ENCODE results near the gene WDR73. TPM values are rescaled to one million over a fixed set of nuclear protein-coding genes. Genes with fewer than 3 reads are reported as not detected.

WDR73 gene
- total RNA-seq, 3 donors from 2014 or later (not counting 1 experiment from before 2014, with no cell fraction given): 19.2 to 26.7 (median 19.7) TPM

- H3K4me3 Mint-ChIP-seq: no peak overlapping the region
- peaks cover 24 to 35% of the 10 kb centered on the region in 2 donors for H3K4me1 Mint-ChIP-seq
- no peak for ATAC-seq
- no peaks in the 10 kb centered on the region for H3K9me3 Mint-ChIP-seq
- TF ChIP-seq, protein P1, sequence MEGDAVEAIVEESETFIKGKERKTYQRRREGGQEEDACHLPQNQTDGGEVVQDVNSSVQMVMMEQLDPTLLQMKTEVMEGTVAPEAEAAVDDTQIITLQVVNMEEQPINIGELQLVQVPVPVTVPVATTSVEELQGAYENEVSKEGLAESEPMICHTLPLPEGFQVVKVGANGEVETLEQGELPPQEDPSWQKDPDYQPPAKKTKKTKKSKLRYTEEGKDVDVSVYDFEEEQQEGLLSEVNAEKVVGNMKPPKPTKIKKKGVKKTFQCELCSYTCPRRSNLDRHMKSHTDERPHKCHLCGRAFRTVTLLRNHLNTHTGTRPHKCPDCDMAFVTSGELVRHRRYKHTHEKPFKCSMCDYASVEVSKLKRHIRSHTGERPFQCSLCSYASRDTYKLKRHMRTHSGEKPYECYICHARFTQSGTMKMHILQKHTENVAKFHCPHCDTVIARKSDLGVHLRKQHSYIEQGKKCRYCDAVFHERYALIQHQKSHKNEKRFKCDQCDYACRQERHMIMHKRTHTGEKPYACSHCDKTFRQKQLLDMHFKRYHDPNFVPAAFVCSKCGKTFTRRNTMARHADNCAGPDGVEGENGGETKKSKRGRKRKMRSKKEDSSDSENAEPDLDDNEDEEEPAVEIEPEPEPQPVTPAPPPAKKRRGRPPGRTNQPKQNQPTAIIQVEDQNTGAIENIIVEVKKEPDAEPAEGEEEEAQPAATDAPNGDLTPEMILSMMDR (IDR thresholded peaks at IDR 0.05): no peak
- no peak overlapping the region for H3K4me3 ChIP-seq (ENCODE audit: low read length)
- peaks cover 0 to 3% of the 10 kb centered on the region in 2 donors for H3K27me3 Mint-ChIP-seq (ENCODE audit: low read depth in 2 of 2)
- no peaks in the 10 kb centered on the region for H3K9me3 ChIP-seq (ENCODE audit: control insufficient read depth, insufficient read depth, low read length)
- WGBS (ENCODE audit: insufficient coverage): 90% methylated on average over 2 of the region's 2 CpGs
- no peaks in the 10 kb centered on the region for H3K36me3 Mint-ChIP-seq
- H3K27ac Mint-ChIP-seq: no peak overlapping the region
- peaks cover 27% of the 10 kb centered on the region for H3K4me1 ChIP-seq (ENCODE audit: control insufficient read depth, insufficient read depth, low read length)
- no peak for DNase-seq
- H3K36me3 ChIP-seq (ENCODE audit: control insufficient read depth, insufficient read depth, low read length): no peaks in the 10 kb centered on the region
- no peak overlapping the region for H3K27ac ChIP-seq (ENCODE audit: low read length)
- intact Hi-C loops (cut with micrococcal nuclease): loop anchor here (5.0 kb wide), 1 partner anchor 152 kb away; the partner anchor contains the start of gene ZNF592
- no peaks in the 10 kb centered on the region for H3K27me3 ChIP-seq (ENCODE audit: control insufficient read depth, insufficient read depth, low read length)
These were observed 58.4 kb downstream of the WDR73 start for GRCh38 chr15:84595660-84596059.

- H3K27me3 Mint-ChIP-seq (ENCODE audit: low read depth in 2 of 2): peaks cover 0 to 3% of the 10 kb centered on the region in 2 donors
- no peaks in the 10 kb centered on the region for H3K27me3 ChIP-seq (ENCODE audit: control insufficient read depth, insufficient read depth, low read length)
- H3K9me3 ChIP-seq (ENCODE audit: control insufficient read depth, insufficient read depth, low read length): no peaks in the 10 kb centered on the region
- H3K4me1 ChIP-seq (ENCODE audit: control insufficient read depth, insufficient read depth, low read length): peaks cover 21% of the 10 kb centered on the region
- DNase-seq (no peak), ATAC-seq (no peak)
- no peaks in the 10 kb centered on the region for H3K9me3 Mint-ChIP-seq
- H3K27ac ChIP-seq (ENCODE audit: low read length): no peak overlapping the region
- no peaks in the 10 kb centered on the region for H3K36me3 Mint-ChIP-seq
- H3K4me3 Mint-ChIP-seq: no peak overlapping the region
- 90% methylated on average over 2 of the region's 3 CpGs for WGBS (ENCODE audit: insufficient coverage)
- H3K4me1 Mint-ChIP-seq: peaks cover 17 to 25% of the 10 kb centered on the region in 2 donors
- H3K27ac Mint-ChIP-seq: no peak overlapping the region
- no peaks in the 10 kb centered on the region for H3K36me3 ChIP-seq (ENCODE audit: control insufficient read depth, insufficient read depth, low read length)
- intact Hi-C loops (cut with micrococcal nuclease): loop anchor here (5.0 kb wide), 1 partner anchor 153 kb away; the partner anchor contains the start of gene ZNF592
- no peak overlapping the region for H3K4me3 ChIP-seq (ENCODE audit: low read length)
- TF ChIP-seq, protein P1 (IDR thresholded peaks at IDR 0.05): no peak
These were observed 59.3 kb downstream of the WDR73 start for GRCh38 chr15:84594617-84595290.

- TF ChIP-seq, protein P1 (IDR thresholded peaks at IDR 0.05): no peak
- intact Hi-C loops (cut with micrococcal nuclease): no loop called here
- no peaks in the 10 kb centered on the region for H3K36me3 ChIP-seq (ENCODE audit: control insufficient read depth, insufficient read depth, low read length)
- H3K9me3 ChIP-seq (ENCODE audit: control insufficient read depth, insufficient read depth, low read length): no peaks in the 10 kb centered on the region
- H3K9me3 Mint-ChIP-seq: no peaks in the 10 kb centered on the region
- H3K36me3 Mint-ChIP-seq: no peaks in the 10 kb centered on the region
- ATAC-seq: no peak
- WGBS (ENCODE audit: insufficient coverage): 100% methylated on average over 1 of the region's 1 CpG
- no peak overlapping the region for H3K4me3 ChIP-seq (ENCODE audit: low read length)
- H3K27ac ChIP-seq (ENCODE audit: low read length): no peak overlapping the region
- H3K27ac Mint-ChIP-seq: no peak overlapping the region
- H3K4me1 ChIP-seq (ENCODE audit: control insufficient read depth, insufficient read depth, low read length): peaks cover 10% of the 10 kb centered on the region
- peaks cover 0 to 10% of the 10 kb centered on the region in 2 donors for H3K4me1 Mint-ChIP-seq
- H3K27me3 ChIP-seq (ENCODE audit: control insufficient read depth, insufficient read depth, low read length): no peaks in the 10 kb centered on the region
- DNase-seq: no peak
- H3K4me3 Mint-ChIP-seq: no peak overlapping the region
- peaks cover 0 to 6% of the 10 kb centered on the region in 2 donors for H3K27me3 Mint-ChIP-seq (ENCODE audit: low read depth in 2 of 2)
These were observed 62.3 kb downstream of the WDR73 start for GRCh38 chr15:84591815-84592214.

Data from natural killer cell (primary cell).